Panc1 (cell line): ENCODE results near the gene LDLRAD4. TPM values are rescaled to one million over a fixed set of nuclear protein-coding genes. Genes with fewer than 3 reads are reported as not detected.

Experiments
- ATAC-seq: fragments of 200-7000 bp; cut with Tn5 transposase; 2 replicates; pipeline ENCODE4 v1.9.1; 2020; ENCODE audit warnings: mild to moderate bottlenecking, moderate library complexity
- BruUV-seq: library from RNA; stranded (reverse); fragments of 400-500 nt; replicated peaks from 2 replicates; lab custom pipeline; 2021; lab: Mats Ljungman, UMichigan
- CTCF ChIA-PET: fragments of 300-600 bp; sonication (Branson Sonifier 250); formaldehyde crosslinking; loops from one replicate; lab custom pipeline; 2022; ENCODE audit warnings: antibody characterized with exemption; lab: Charles Lee
- POLR2A ChIA-PET: fragments of 300-600 bp; sonication (Branson Sonifier 250); formaldehyde crosslinking; loops from one replicate; lab custom pipeline; 2022; ENCODE audit warnings: antibody characterized with exemption; lab: Charles Lee
- DNase-seq: peaks from one replicate; pipeline ENCODE4 v3.0.0-alpha.2; 2010; ENCODE audit warnings: low read depth, low spot score
- H3K27ac ChIP-seq: 2 replicates; pipeline ENCODE4 v1.5.1; 2011; ENCODE audit warnings: mild to moderate bottlenecking, low read length, inconsistent platforms
- H3K27me3 ChIP-seq: fragments of 200-500 bp; sonication (Bioruptor generic); 2 replicates; pipeline ENCODE4 v1.6.0; 2014; ENCODE audit warnings: low read length, inconsistent platforms; ENCODE audit not compliant: control insufficient read depth, insufficient read depth
- H3K36me3 ChIP-seq: fragments of 200-500 bp; sonication (Bioruptor generic); 2 replicates; pipeline ENCODE4 v1.5.1; 2014; ENCODE audit warnings: inconsistent platforms, mild to moderate bottlenecking, low read length, moderate library complexity; ENCODE audit not compliant: control insufficient read depth, insufficient read depth
- H3K4me1 ChIP-seq: 2 replicates; pipeline ENCODE4 v1.5.1; 2011; ENCODE audit warnings: inconsistent platforms, mild to moderate bottlenecking, low read length, moderate library complexity; ENCODE audit not compliant: control insufficient read depth, insufficient read depth
- H3K4me3 ChIP-seq, 2 experiments: 2 replicates each; pipeline ENCODE4 v1.5.1; 2011 to 2012; ENCODE audit warnings: low read depth in 2 of 2, low read length in 2 of 2, mild to moderate bottlenecking in 2 of 2, inconsistent platforms in 1 of 2, moderate library complexity in 1 of 2
- H3K9me3 ChIP-seq: fragments of 200-500 bp; sonication (Bioruptor generic); 2 replicates; pipeline ENCODE4 v1.5.1; 2014; ENCODE audit warnings: low read depth, mild to moderate bottlenecking, inconsistent platforms, low read length, moderate library complexity; ENCODE audit not compliant: control insufficient read depth, insufficient read depth
- CTCF ChIP-seq: fragments of 450-650 bp; IDR thresholded peaks from 2 replicates; pipeline ENCODE4 v1.5.1; 2017; ENCODE audit warnings: mild to moderate bottlenecking
- POLR2AphosphoS5 ChIP-seq: IDR thresholded peaks from 2 replicates; pipeline ENCODE4 v1.6.1; 2012; ENCODE audit warnings: mild to moderate bottlenecking, low read depth, low read length, moderate library complexity
- REST ChIP-seq, 2 experiments: IDR thresholded peaks; 2 replicates each; pipeline ENCODE4 v1.6.1; 2011 to 2012; ENCODE audit warnings: low read depth in 2 of 2, control low read depth in 1 of 2, low read length in 1 of 2, mild to moderate bottlenecking in 1 of 2, moderate library complexity in 1 of 2; ENCODE audit not compliant: insufficient read depth in 1 of 2
- SIN3A ChIP-seq: IDR thresholded peaks from 2 replicates; pipeline ENCODE4 v1.6.1; 2012; ENCODE audit warnings: low read depth, mild to moderate bottlenecking, low read length, moderate library complexity, borderline replicate concordance; ENCODE audit not compliant: insufficient read depth
- TCF7L2 ChIP-seq: IDR thresholded peaks from 2 replicates; pipeline ENCODE4 v1.6.1; 2011; ENCODE audit warnings: mild to moderate bottlenecking, low read depth, low read length, inconsistent platforms
- in situ Hi-C: cut with HindIII; loops from 2 replicates; pipeline ENCODE4 v1.10.0; 2016; ENCODE audit warnings: low sequenced_read_pairs, low pct_unique_long_range_greater_than_20kb
- intact Hi-C: fragments of 100-400 bp; cut with micrococcal nuclease; formaldehyde crosslinking; loops from one replicate; pipeline ENCODE4 v1.10.0; 2022; ENCODE audit not compliant: unreplicated experiment
- total RNA-seq: library from RNA; stranded (reverse); gene quantifications from one replicate; pipeline ENCODE4 v1.2.1, GENCODE V29; 2021; ENCODE audit not compliant: unreplicated experiment

LDLRAD4 gene
- total RNA-seq, 1 experiment from 2014 or later, result 0.28 TPM

GRCh38 chr18:13265008-13265910 lies 46.7 kb downstream of the LDLRAD4 start:
- ChIA-PET POLR2A (no interaction called here), CTCF (no interaction called here)
- no peak overlapping the region for H3K27ac ChIP-seq
- H3K36me3 ChIP-seq, result no peaks in the 10 kb centered on the region
- BruUV-seq, result no TSS peak
- no peak for TF ChIP-seq POLR2AphosphoS5
- TF ChIP-seq SIN3A, result no peak
- TF ChIP-seq TCF7L2, result no peak
- TF ChIP-seq CTCF, result no peak
- no peak for TF ChIP-seq REST (IDR thresholded peaks at IDR 0.05; ENCODE audit: insufficient read depth in 1 of 2, low read depth in 2 of 2, low read length in 1 of 2)
- no peaks in the 10 kb centered on the region for H3K27me3 ChIP-seq
- no peaks in the 10 kb centered on the region for H3K4me1 ChIP-seq
- H3K9me3 ChIP-seq, result no peaks in the 10 kb centered on the region
- DNase-seq (no peak), ATAC-seq (no peak)
- intact Hi-C loops, result no loop called here
- no peak overlapping the region for H3K4me3 ChIP-seq
- in situ Hi-C loops, result no loop called here

GRCh38 chr18:13265911-13266217 lies 47.3 kb downstream of the LDLRAD4 start:
- in situ Hi-C loops, result no loop called here
- ATAC-seq, result no peak
- Histone ChIP-seq H3K4me3 (no peak overlapping the region), H3K9me3 (no peaks in the 10 kb centered on the region), H3K27me3 (no peaks in the 10 kb centered on the region), H3K27ac (no peak overlapping the region), H3K4me1 (no peaks in the 10 kb centered on the region), H3K36me3 (no peaks in the 10 kb centered on the region)
- TF ChIP-seq POLR2AphosphoS5 (no peak), CTCF (no peak), TCF7L2 (no peak), SIN3A (no peak), REST (IDR thresholded peaks at IDR 0.05; ENCODE audit: insufficient read depth in 1 of 2, low read depth in 2 of 2, low read length in 1 of 2) (no peak)
- CTCF ChIA-PET, result no interaction called here
- no peak for DNase-seq
- no TSS peak for BruUV-seq
- POLR2A ChIA-PET, result no interaction called here
- intact Hi-C loops, result no loop called here
